GM19043 (cell line): Measurements from ENCODE around the gene CAVIN4.

ENCODE experiments used
- ATAC-seq: cut with Tn5 transposase; IDR thresholded peaks from one replicate; pipeline ENCODE4 v1.9.1; 2021; ENCODE audit warnings: low read depth; ENCODE audit not compliant: unreplicated experiment

The CAVIN4 gene, protein sequence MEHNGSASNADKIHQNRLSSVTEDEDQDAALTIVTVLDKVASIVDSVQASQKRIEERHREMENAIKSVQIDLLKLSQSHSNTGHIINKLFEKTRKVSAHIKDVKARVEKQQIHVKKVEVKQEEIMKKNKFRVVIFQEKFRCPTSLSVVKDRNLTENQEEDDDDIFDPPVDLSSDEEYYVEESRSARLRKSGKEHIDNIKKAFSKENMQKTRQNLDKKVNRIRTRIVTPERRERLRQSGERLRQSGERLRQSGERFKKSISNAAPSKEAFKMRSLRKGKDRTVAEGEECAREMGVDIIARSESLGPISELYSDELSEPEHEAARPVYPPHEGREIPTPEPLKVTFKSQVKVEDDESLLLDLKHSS

DNA sequence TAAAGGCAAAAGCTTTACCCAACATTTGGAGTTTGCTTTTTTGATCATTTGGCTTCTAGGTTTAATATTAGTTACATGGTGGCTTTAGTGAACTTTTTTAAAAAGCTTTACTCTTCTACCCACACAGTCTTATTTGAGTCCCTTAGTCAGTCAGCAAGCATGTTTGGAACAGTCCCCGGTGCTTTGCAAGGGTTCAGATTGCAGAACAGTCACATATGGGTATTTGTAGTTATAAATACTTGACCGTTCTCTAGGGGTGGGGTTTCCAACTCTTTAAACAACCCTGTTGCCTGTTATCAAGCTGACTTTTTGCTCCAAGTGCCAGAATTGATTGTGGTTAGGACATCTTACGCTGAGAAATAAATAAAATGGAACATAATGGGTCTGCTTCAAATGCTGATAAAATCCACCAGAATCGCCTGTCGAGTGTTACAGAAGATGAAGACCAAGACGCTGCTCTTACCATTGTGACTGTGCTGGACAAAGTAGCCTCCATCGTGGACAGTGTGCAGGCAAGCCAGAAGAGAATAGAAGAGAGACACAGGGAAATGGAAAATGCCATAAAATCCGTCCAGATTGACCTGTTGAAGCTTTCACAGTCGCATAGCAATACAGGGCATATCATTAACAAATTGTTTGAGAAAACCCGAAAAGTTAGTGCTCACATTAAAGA, at the start of gene CAVIN4:
Gene CAVIN4, plus strand, starts transcription at position 304 of the 673 bp plus-strand sequence. Its CDS starts 65 bp downstream, at position 369.
- ATAC-seq, result no peak

DNA sequence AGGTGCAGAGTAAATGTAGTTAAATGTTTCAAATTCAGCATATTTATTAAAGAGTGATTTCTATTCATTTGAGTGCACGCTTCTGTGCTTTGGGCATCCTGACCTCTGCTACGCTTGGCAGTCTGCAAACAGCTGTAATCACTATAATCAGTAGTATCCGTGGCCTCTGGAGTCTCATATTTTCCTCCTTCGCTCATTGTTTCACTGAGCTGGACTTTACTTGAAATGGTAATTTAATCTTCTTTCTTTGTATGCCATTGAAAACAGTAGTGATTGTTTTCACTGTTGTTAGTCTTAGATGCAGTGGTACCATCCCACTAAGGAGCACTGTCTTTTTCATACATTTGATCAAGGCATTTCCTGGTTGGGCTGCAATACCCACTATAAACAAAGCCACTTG, 43.5 kb upstream of the CAVIN4 start:
- no peak for ATAC-seq

DNA sequence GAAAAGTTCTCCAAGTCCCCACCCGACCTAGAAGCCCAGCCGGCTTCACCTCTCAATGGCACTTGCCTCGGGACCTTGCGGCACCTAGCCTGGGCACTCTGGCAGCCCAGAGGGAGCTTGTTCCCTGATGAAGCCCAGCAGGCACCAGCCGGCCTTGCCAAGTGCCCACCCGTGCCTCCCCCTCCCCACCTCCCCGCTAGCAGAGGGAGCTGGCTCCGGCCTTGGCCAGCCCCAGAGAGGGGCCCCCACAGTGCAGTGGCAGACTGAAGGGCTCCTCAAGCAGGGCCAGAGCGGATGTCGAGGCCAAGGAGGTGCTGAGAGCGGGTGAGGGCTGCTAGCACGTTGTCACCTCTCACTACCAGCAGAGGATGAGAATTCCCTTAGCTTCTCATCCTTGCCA, 37.6 kb upstream of the CAVIN4 start:
- no peak for ATAC-seq

DNA sequence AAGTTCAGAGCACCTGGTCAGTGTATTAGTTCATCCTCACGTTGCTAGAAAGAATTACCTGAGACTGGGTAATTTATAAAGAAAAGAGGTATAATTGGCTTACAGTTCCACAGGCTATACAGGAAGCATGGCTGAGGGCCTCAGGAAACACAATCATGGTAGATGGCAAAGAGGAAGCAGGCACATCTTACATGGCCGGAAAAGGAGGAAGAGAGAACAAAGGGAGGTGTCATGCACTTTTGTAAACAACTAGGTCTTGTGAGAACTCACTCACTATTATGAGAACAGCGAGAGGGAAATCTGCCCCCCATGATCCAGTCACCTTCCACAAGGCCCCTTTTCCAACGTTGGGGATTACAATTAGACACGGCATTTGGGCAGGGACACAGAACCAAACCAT, 28.8 kb upstream of the CAVIN4 start:
- no peak for ATAC-seq

DNA sequence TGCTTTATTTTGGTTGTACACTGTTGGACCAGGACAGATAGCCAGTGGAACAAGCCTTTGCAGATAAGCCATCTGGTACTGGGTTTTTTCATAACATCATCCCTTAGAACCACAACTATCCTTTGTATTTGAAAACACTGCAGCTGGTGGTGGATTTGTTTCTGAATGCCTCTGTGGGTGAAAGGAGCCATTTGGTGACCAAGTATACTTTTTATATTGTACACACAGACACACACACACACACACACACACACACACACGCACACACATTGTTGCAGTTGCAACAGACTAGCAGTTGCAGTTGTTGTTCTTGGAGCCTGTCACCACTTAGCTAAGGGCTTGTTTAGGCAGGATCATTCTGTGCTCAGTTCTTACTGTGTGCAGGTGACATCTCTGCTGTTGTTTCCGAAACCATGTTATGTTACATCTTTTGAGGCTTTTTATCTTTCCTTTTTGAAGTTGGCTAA, 22.9 kb upstream of the CAVIN4 start:
- ATAC-seq, result no peak

DNA sequence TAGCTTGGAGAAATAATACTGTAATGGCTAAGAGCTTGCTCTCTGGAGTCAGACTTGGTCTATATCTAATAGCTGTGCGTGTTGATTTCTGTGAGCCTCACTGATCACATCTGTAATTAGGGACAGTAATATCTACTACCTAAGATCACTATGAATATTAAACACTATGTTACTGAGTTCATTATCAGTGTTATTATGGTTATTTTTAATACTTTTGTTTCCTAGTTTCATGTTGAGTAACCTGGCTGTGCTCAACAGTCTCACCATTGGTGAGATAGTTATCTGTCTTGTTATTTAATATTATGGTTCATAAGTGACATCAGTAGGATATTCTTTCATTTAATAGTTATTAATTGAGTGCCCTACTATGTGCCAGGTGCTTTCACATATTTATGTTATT, 22.4 kb upstream of the CAVIN4 start:
- no peak for ATAC-seq

DNA sequence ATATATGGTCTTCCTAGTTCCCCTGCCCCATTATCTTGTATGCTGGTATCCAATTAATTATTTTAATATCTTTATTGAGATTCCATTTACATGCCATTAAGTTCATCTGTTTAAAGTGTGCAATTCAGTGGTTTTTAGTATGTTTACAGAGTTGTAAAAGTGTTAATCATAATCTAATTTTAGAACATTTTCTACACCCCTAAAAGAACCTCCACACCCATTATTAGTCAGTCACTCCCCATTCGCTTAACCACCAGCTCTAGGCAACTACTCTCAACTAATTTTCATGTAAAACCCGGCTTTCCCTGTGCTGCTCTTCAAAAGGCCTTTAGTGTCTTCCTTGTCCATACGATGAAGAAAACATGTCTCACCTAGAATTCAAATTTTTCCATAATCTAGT, 20.8 kb upstream of the CAVIN4 start:
- ATAC-seq, result no peak

DNA sequence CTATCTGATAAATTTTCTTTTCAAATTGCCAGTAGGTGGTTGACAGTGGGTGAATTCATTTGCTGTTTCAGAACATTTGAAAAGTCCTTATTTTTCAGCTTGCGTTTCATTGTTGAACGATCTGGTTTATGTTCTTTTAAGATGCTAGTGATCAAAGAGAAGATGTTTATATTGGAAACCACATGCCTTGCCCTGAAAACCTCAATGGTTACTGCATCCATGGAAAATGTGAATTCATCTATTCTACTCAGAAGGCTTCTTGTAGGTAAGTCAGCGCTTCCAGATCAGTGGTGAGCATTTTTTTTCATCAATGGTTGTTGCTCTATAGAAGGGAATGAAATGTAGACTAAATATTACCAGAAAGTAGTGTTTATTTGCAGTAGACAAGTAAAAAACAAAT, 16.6 kb upstream of the CAVIN4 start:
- no peak for ATAC-seq

DNA sequence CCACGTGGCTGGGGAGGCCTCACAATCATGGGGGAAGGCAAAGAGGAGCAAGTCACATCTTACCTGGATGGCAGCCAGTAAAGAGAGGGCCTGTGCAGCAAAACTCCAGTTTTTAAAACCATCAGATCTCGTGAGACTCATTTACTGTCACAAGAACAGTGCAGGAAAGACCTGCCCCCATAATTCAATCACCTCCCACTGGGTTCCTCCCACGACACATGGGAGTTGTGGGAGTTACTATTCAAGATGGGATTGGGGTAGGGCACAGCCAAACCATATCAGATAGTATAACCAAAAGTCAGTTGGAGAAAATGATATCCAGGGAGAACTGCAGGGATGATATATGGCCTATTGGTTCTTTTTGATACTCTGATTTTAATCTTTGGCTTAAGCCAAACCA, 10.0 kb upstream of the CAVIN4 start:
- ATAC-seq, result no peak

DNA sequence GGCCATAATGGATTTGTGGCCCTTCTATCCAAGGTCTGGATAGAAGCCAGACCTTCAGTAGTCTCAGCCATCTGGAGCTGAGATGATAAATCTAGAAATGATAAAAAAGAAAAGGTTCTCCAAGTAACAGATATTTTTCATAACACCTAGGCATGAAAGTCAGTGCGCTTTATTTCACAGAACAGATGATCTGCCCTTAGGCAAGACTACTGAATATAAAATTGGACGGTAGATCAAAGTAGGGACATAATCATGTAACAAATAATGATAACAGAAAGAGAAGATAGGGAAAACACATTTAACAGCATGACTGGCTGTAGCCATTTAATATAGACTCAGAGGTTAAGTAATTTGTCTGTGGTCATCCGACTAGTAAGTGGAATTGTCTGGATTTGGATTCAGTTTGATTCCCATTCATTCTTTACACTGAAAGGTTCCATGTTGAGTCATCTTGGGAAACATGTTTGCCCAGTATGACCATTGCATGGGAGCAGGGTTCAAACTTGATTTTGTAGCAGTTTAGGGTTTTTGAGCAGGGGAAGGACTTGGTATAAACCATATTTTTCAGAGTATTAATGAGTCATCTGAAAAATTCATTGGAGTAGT, 4.1 kb upstream of the CAVIN4 start:
- ATAC-seq, result no peak

DNA sequence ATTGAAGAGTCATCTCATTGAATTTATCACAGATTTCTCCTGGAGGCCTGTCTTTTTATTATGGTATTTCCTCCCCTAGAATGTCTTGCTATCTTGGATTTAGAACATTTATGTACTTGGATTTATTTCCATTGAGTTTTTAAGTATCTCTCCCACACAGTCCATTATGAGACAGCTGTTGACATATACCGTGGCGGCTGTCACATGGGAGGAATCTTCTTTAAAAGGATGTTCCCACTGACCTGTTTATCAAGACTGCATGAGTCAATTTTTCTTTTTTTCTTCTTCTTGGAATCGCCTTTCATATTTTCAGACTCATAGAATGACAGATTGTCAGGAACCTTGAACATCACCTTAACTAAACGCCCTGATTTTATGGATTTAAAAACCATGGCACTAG, 2.9 kb upstream of the CAVIN4 start:
- no peak for ATAC-seq

DNA sequence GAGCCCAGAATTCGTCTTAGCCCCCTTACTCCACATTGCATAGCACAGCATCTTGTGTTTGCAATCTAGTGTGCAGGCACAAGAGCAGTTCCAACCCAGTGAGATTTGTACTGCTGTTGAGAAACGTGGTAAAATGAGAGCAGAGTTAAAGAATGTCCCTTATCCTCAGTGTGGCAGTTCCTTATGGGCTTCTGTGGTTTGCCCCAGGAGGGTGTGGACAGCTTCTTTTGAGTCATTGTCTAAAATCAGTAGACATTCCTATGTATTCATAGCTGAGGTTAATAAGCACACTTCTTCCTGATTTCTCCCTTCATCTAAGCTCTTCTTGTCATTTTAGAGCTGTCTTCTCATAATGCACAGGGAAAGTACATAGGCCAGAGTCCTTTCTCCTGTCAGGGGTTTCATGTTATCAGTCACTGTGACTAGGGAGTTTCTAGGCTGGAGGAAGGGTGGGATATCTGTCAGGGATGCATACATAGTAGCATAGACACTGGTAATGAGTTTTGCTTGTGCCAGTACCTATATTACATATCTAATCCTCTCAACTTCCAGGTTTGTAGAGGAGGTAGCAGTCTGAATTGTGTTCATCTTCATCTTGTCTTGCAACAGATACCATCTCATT, 2.0 kb upstream of the CAVIN4 start:
- ATAC-seq, result no peak

DNA sequence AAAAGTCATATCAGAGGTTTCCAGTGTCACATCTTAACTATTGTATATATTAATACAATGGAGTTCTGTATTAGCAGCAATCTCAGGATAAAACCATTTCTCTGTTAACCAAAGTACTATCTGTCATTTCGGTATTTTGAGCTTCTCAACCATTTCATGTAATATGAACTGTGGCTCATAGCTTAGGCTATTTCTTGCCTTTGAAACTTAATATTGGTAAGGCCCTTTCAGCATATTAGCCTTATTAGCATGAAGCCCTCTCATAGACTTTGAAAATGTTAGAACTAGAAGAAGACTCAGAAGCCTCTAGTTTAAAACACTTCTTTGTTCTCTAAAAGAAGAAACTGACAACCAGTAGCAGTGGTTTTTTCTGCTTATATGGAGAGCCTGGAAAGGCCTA, 731 bp downstream of the CAVIN4 start:
- ATAC-seq, result no peak

DNA sequence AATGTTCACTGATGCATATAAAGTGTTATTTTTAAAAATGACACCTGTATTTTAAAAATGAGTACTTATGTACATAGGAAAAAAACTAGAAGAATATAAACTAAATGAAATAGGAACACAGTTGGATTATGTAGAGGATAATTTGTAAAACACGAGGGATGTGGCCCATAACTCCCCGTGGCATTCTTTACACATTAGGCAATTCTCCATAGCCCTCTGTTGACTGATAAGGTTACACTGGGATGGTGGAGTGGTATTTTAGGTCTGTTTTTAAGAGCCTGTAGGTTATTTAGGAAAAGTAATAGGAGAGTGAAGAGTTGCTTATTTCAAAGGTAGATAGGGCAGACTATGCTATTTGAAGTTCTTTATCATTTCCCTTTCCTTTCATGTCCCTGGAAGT, 1.8 kb downstream of the CAVIN4 start:
- ATAC-seq, result no peak

DNA sequence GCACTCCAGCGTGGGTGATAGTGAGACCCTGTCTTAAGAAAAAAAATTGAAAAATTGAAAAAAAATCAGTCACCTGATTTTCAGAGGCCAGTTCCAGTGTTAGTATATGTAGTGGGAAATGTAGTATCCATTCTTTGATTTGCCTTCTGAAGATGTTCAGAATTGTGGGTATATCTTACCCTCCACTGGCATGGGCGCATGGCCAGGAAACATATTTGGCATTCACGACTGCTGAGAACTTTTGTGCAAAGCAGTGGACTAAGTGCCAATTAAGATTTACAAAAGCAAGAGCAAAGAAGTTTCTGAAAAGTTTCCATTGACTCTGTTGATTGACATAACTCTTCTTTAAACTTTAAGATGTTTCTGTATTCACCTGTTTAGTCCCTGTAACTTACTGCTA, 2.4 kb downstream of the CAVIN4 start:
- ATAC-seq, result no peak

DNA sequence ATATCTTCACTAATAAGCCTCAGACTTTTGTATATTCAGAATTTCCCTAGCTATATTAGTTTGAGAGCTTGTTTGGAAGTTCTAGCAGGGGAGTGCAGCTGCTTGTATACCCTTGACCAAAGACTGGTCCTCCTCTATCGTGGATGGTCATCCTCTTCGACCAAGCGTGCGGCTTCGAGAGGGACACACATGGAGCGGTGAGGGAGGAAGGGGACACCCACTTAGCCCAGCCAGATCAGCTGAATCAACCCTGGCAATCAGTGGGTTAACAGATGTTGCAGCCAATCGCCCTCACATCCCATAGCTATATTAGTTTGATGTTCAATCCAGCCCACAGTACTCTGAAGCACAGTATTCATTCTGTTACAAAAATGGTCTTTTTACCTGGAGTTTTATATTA, 3.2 kb downstream of the CAVIN4 start:
- ATAC-seq, result no peak

DNA sequence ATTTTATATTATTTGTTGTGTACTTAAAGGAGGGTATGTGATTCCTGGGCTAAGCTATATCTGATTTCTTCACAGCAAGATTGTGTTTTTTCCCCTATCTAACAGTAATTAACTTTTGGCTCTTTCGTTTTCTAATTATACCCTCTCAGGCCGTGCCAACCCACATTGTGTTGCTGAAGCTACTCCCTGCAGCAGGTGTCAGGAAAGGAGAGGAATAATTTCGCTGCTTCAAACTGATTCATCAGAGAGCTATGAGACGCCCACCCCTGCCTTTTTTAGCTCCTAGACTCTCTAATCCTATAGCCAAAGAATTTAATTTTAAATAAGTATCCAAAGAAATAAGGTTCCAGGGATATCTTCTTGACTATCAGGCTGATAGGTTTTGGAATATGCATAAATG, 3.8 kb downstream of the CAVIN4 start:
- no peak for ATAC-seq

DNA sequence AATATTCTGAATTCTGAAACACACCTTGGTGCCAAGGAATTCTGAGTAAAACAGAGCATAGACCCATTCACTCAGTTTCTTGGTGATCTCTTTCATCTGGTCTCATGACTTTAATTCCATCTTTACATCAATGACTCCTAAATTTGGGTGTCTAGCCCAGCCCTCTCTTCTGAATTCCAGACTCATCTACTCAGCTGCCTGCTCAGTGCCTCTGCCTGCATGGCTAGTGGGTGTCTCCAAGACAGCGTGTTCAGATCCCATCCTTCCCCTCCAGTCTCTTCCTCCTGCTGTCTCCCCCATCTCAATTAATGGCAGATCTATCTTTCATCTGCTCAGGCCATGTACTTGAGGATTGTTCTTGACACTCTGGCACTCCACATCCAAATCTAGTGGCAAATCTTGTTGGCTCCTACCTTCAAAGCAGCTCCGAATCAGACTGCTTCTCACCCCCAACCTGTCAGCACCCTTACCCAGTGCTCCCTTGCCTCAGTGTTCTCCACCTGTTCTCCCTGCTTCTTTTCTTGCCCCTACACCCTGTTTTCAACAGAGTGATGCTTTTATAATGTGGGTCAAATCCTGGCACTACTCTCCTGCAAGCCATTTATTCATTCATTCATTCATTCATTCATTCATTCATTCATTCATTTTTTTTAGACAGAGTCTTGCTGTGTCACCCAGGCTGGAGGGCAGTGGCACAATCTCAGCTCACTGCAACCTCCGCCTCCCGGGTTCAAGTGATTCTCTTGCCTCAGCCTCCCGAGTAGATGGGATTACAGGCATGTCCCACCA, 5.3 kb downstream of the CAVIN4 start:
- ATAC-seq, result no peak

DNA sequence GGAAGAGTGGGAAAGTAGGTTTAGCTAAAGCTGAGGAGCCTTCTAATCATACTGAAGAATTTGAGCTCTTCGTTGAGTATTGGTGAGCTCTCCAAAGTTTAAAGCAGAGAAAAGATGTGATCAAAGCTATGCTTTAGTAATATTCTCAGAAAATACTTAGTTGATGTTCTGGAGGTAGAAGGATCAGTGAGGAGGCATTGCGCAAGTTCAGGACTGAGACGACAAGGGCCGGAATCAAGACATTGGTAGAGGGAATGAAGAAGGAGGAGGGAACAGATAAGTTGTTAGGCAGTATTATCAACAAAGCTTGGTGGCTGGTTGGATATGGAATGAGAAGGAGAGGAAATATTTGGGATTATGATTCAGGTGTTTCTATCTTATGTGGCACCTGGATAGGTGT, 7.1 kb downstream of the CAVIN4 start:
- ATAC-seq, result no peak

DNA sequence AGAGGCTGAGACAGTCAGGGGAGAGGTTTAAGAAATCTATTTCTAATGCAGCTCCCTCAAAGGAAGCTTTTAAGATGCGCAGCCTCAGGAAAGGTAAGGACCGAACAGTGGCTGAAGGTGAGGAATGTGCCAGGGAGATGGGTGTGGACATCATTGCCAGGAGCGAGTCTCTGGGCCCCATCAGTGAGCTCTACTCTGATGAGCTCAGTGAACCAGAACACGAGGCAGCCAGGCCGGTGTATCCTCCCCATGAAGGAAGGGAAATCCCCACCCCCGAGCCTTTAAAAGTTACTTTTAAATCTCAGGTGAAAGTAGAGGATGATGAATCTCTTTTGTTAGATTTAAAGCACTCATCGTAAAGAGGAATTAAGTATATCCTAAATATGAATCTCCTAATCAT, 8.2 kb downstream of the CAVIN4 start:
- ATAC-seq, result no peak

DNA sequence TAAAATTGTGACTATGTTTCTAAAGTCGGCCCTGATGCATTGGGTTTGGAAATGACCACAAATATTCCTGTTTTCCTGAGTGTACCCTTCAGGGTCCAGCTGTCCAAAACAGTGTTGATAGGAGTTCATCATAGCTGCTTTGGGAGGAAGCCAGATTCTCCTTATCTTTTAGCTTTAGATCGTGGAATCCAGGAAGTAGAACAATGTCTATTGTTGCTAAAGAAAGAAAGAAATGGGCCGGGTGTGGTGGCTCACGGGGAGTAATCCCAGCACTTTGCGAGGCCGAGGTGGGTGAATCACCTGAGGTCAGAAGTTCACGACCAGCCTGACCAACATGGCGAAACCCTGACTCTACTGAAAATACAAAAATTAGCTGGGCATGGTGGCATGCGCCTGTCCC, 9.5 kb downstream of the CAVIN4 start:
- ATAC-seq, result no peak
